H1 (cell line): ENCODE measurements around the gene CNNM1. TPM values are rescaled to one million over a fixed set of nuclear protein-coding genes. Genes with fewer than 3 reads are reported as not detected.

Experiments used
- CTCF ChIA-PET: fragments of 300-600 bp; sonication (Branson Sonifier 250); formaldehyde crosslinking; loops from one replicate; lab custom pipeline; 2021; ENCODE audit not compliant: partially characterized antibody; lab: Charles Lee
- POLR2A ChIA-PET: fragments of 300-600 bp; sonication (Branson Sonifier 250); formaldehyde crosslinking; loops from one replicate; lab custom pipeline; 2021; ENCODE audit warnings: inconsistent platforms; ENCODE audit not compliant: partially characterized antibody; lab: Charles Lee
- DNase-seq, 2 experiments: peaks; one replicate each; pipeline versions ENCODE4 v3.0.0 to v3.0.0-alpha.2; 2010 to 2022; ENCODE audit warnings: low spot score in 2 of 2, low read depth in 1 of 2, mixed read lengths in 1 of 2
- FAIRE-seq: peaks from 2 replicates; lab custom pipeline; 2011; peaks lifted over from hg19 to GRCh38; lab: Jason Lieb, UNC
- H2AFZ ChIP-seq: 2 replicates; pipeline ENCODE4 v1.8.1; 2012; ENCODE audit warnings: low read length, inconsistent platforms
- H2AK5ac ChIP-seq: 2 replicates; pipeline ENCODE4 v1.6.1; 2013; ENCODE audit warnings: low read depth, low read length
- H2BK120ac ChIP-seq: replicated peaks from 2 replicates; pipeline ENCODE3; 2013; ENCODE audit warnings: low read depth, low read length, inconsistent platforms
- H2BK12ac ChIP-seq: 2 replicates; pipeline ENCODE4 v1.6.1; 2013; ENCODE audit warnings: low read depth, low read length
- H2BK15ac ChIP-seq: 2 replicates; pipeline ENCODE4 v1.6.1; 2013; ENCODE audit warnings: low read length
- H2BK20ac ChIP-seq: 2 replicates; pipeline ENCODE4 v1.6.1; 2013; ENCODE audit warnings: low read length
- H2BK5ac ChIP-seq: 2 replicates; pipeline ENCODE4 v1.6.1; 2013; ENCODE audit warnings: low read depth, low read length
- H3K14ac ChIP-seq: 2 replicates; pipeline ENCODE4 v1.6.1; 2013; ENCODE audit warnings: inconsistent platforms; ENCODE audit not compliant: insufficient read length
- H3K18ac ChIP-seq: 2 replicates; pipeline ENCODE4 v1.6.1; 2013; ENCODE audit warnings: low read length; ENCODE audit errors: extremely low read depth
- H3K23ac ChIP-seq: 2 replicates; pipeline ENCODE4 v1.6.1; 2013; ENCODE audit warnings: inconsistent platforms; ENCODE audit not compliant: insufficient read length
- H3K23me2 ChIP-seq: 2 replicates; pipeline ENCODE4 v1.6.1; 2013; ENCODE audit warnings: low read depth, low read length
- H3K27ac ChIP-seq: 2 replicates; pipeline ENCODE4 v1.6.1; 2011; ENCODE audit warnings: low read depth, low read length, inconsistent platforms
- H3K27me3 ChIP-seq, 4 experiments: replicated peaks in 1 of 4; 1 replicate in 1 of 4; 2 replicates in 3 of 4; pipeline versions ENCODE4 v1.6.1 to v1.8.1; 2011 to 2013; ENCODE audit warnings: low read length in 3 of 4, mild to moderate bottlenecking in 3 of 4, inconsistent platforms in 2 of 4, mixed read lengths in 2 of 4, moderate library complexity in 1 of 4; ENCODE audit not compliant: control insufficient read depth in 3 of 4, insufficient read depth in 3 of 4; ENCODE audit errors: extremely low read depth in 1 of 4
- H3K36me3 ChIP-seq, 4 experiments: 2 replicates each; pipeline versions ENCODE4 v1.6.1 to v1.8.1; 2011 to 2013; ENCODE audit warnings: mild to moderate bottlenecking in 4 of 4, low read length in 3 of 4, moderate library complexity in 2 of 4, control low read depth in 1 of 4, inconsistent platforms in 1 of 4; ENCODE audit not compliant: insufficient read depth in 4 of 4, control insufficient read depth in 2 of 4
- H3K4ac ChIP-seq: replicated peaks from 2 replicates; pipeline ENCODE3; 2013; ENCODE audit warnings: low read length, low read depth, mixed read lengths, inconsistent platforms; ENCODE audit not compliant: insufficient read length
- H3K4me1 ChIP-seq, 4 experiments: replicated peaks in 1 of 4; 1 replicate in 1 of 4; 2 replicates in 3 of 4; pipeline versions ENCODE4 v1.6.1 to v1.8.1; 2011 to 2013; ENCODE audit warnings: low read length in 3 of 4, inconsistent platforms in 2 of 4, mixed read lengths in 1 of 4; ENCODE audit not compliant: insufficient read depth in 4 of 4, control insufficient read depth in 3 of 4
- H3K4me2 ChIP-seq, 2 experiments: 2 replicates each; pipeline versions ENCODE4 v1.6.1 to v1.8.1; 2011 to 2013; ENCODE audit warnings: low read depth in 2 of 2, low read length in 2 of 2, control low read depth in 1 of 2, inconsistent platforms in 1 of 2, mild to moderate bottlenecking in 1 of 2; ENCODE audit not compliant: insufficient read depth in 1 of 2
- H3K4me3 ChIP-seq, 4 experiments: fragments of 200-600, 300-600 bp in 1 of 4; sonication (generic), shearing (Covaris generic), sonication (Bioruptor Twin) in 1 of 4; 2 replicates each; pipeline versions ENCODE4 v1.5.1 to v1.8.1; 2011 to 2016; ENCODE audit warnings: low read length in 4 of 4, low read depth in 3 of 4, control low read depth in 2 of 4, inconsistent platforms in 2 of 4, mild to moderate bottlenecking in 2 of 4, mixed read lengths in 1 of 4, moderate library complexity in 1 of 4; ENCODE audit not compliant: insufficient read depth in 2 of 4; ENCODE audit errors: extremely low read depth in 1 of 4
- H3K56ac ChIP-seq: replicated peaks from 2 replicates; pipeline ENCODE3; 2013; ENCODE audit warnings: low read depth, mild to moderate bottlenecking, mixed read lengths, low read length, inconsistent platforms; ENCODE audit not compliant: insufficient read length
- H3K79me1 ChIP-seq: 2 replicates; pipeline ENCODE4 v1.6.1; 2013; ENCODE audit warnings: low read depth, low read length, control low read depth
- H3K79me2 ChIP-seq, 2 experiments: 2 replicates each; pipeline versions ENCODE4 v1.6.1 to v1.8.1; 2012 to 2013; ENCODE audit warnings: low read length in 2 of 2, mild to moderate bottlenecking in 2 of 2, inconsistent platforms in 1 of 2; ENCODE audit not compliant: insufficient read depth in 2 of 2, control insufficient read depth in 1 of 2
- H3K9ac ChIP-seq, 4 experiments: replicated peaks in 1 of 4; 1 replicate in 1 of 4; 2 replicates in 3 of 4; pipeline versions ENCODE4 v1.6.1 to v1.8.1; 2011 to 2013; ENCODE audit warnings: low read depth in 3 of 4, low read length in 3 of 4, control low read depth in 2 of 4, mild to moderate bottlenecking in 2 of 4, moderate library complexity in 2 of 4, inconsistent platforms in 1 of 4; ENCODE audit errors: extremely low read depth in 1 of 4
- H3K9me3 ChIP-seq, 2 experiments: 2 replicates each; pipeline versions ENCODE4 v1.6.1 to v1.8.1; 2012 to 2013; ENCODE audit warnings: mild to moderate bottlenecking in 2 of 2, moderate library complexity in 2 of 2, control low read depth in 1 of 2, inconsistent platforms in 1 of 2, low read depth in 1 of 2, low read length in 1 of 2, mixed read lengths in 1 of 2; ENCODE audit not compliant: insufficient read depth in 2 of 2
- H4K20me1 ChIP-seq, 2 experiments: replicated peaks in 1 of 2; 2 replicates each; pipeline versions ENCODE3 to v1.8.1; 2011 to 2013; ENCODE audit warnings: inconsistent platforms in 2 of 2, low read length in 2 of 2, mild to moderate bottlenecking in 1 of 2; ENCODE audit not compliant: insufficient read depth in 2 of 2, control insufficient read depth in 1 of 2
- H4K5ac ChIP-seq: 2 replicates; pipeline ENCODE4 v1.6.1; 2013; ENCODE audit warnings: low read length, low read depth, mixed read lengths, inconsistent platforms; ENCODE audit not compliant: insufficient read length
- H4K8ac ChIP-seq: 2 replicates; pipeline ENCODE4 v1.8.0; 2013; ENCODE audit warnings: mild to moderate bottlenecking, moderate library complexity, low read length, inconsistent platforms; ENCODE audit not compliant: insufficient read depth; ENCODE audit errors: extremely low read depth
- H4K91ac ChIP-seq: replicated peaks from 2 replicates; pipeline ENCODE3; 2013; ENCODE audit warnings: low read length, mixed read lengths, inconsistent platforms; ENCODE audit not compliant: insufficient read length
- CBX5 ChIP-seq: fragments of 300-800, 300-1000 bp; sonication (generic); IDR thresholded peaks from 2 replicates; pipeline ENCODE4 v1.7.1; 2016; ENCODE audit warnings: antibody characterized with exemption, low read length, low read depth
- CREB1 ChIP-seq: IDR thresholded peaks from 2 replicates; pipeline ENCODE4 v1.6.1; 2012; ENCODE audit warnings: inconsistent platforms
- JUND ChIP-seq: IDR thresholded peaks from 2 replicates; pipeline ENCODE4 v1.6.1; 2011; ENCODE audit warnings: mild to moderate bottlenecking, improper control_type of control experiment, low read length
- KDM1A ChIP-seq: fragments of 200-600, 300-600 bp; sonication (generic); IDR thresholded peaks from 2 replicates; pipeline ENCODE4 v1.7.1; 2016; ENCODE audit warnings: mild to moderate bottlenecking, low read length, borderline replicate concordance
- PHF8 ChIP-seq: fragments of 200-600 bp; sonication (generic); conservative IDR thresholded peaks from 2 replicates; pipeline ENCODE4 v1.7.1; 2012; ENCODE audit warnings: low read depth, mild to moderate bottlenecking, inconsistent platforms, low read length, moderate library complexity
- RAD21 ChIP-seq, 2 experiments: IDR thresholded peaks in 1 of 2; conservative IDR thresholded peaks in 1 of 2; 2 replicates each; pipeline ENCODE4 v1.6.1; 2011; ENCODE audit warnings: low read depth in 2 of 2, low read length in 2 of 2, improper control_type of control experiment in 1 of 2, inconsistent platforms in 1 of 2, mild to moderate bottlenecking in 1 of 2, moderate library complexity in 1 of 2
- RFX5 ChIP-seq: IDR thresholded peaks from 2 replicates; pipeline ENCODE4 v1.6.1; 2011; ENCODE audit warnings: low read depth, low read length, improper control_type of control experiment, borderline replicate concordance
- RNF2 ChIP-seq: fragments of 200-900, 300-1000 bp; sonication (generic); IDR thresholded peaks from 2 replicates; pipeline ENCODE4 v1.7.1; 2016; ENCODE audit warnings: borderline replicate concordance, low read depth, mild to moderate bottlenecking, antibody characterized with exemption, low read length; ENCODE audit not compliant: poor library complexity, severe bottlenecking; ENCODE audit errors: missing control alignments
- RXRA ChIP-seq: IDR thresholded peaks from 2 replicates; pipeline ENCODE4 v1.6.1; 2011; ENCODE audit warnings: low read depth, mild to moderate bottlenecking, low read length, moderate library complexity; ENCODE audit not compliant: insufficient read depth
- SAP30 ChIP-seq: fragments of 300-600 bp; sonication (generic); IDR thresholded peaks from 2 replicates; pipeline ENCODE4 v1.7.1; 2012; ENCODE audit warnings: low read length, moderate library complexity, mild to moderate bottlenecking, inconsistent platforms; ENCODE audit not compliant: insufficient read depth, insufficient replicate concordance
- SIRT6 ChIP-seq: IDR thresholded peaks from one replicate; pipeline ENCODE4 v1.7.1; 2012; ENCODE audit warnings: low read length, inconsistent platforms
- SIX5 ChIP-seq: IDR thresholded peaks from 2 replicates; pipeline ENCODE4 v1.6.1; 2011; ENCODE audit warnings: mild to moderate bottlenecking, low read depth, low read length
- SP2 ChIP-seq: IDR thresholded peaks from 2 replicates; pipeline ENCODE4 v1.6.1; 2012; ENCODE audit warnings: mild to moderate bottlenecking, low read length, inconsistent platforms
- SRF ChIP-seq: IDR thresholded peaks from 2 replicates; pipeline ENCODE4 v1.6.1; 2011; ENCODE audit warnings: mild to moderate bottlenecking, low read depth, low read length, moderate library complexity
- TAF1 ChIP-seq: IDR thresholded peaks from 2 replicates; pipeline ENCODE4 v1.6.1; 2011; ENCODE audit warnings: mild to moderate bottlenecking, low read depth, low read length
- WGBS, 2 experiments: shearing (Covaris generic) in 1 of 2; methylation state at CpG; one replicate each; pipeline versions ENCODE4 v1.1.6 to v1.1.7; 2013 to 2015; ENCODE audit warnings: low lambda C conversion rate in 2 of 2, mixed read lengths in 2 of 2, inconsistent platforms in 1 of 2, low coverage in 1 of 2, missing lambda C conversion rate in 1 of 2; ENCODE audit not compliant: insufficient replicate concordance in 2 of 2, insufficient coverage in 1 of 2, insufficient read length in 1 of 2; ENCODE audit errors: extremely low coverage in 1 of 2, missing lambda C conversion rate in 1 of 2; 5-methylcytosine and 5-hydroxymethylcytosine counted together
- polyA plus RNA-seq, 7 experiments: library from polyadenylated mRNA; depleted of rRNA in 3 of 7; stranded (reverse) in 5 of 7; unstranded in 2 of 7; fragments of >200 nt in 5 of 7; fragments of 200-250 nt in 2 of 7; gene quantifications; 1 replicate in 5 of 7; 2 replicates in 1 of 7; 4 replicates in 1 of 7; pipeline versions ENCODE4 v1.2.1 to v1.2.3, GENCODE V29; 2011 to 2013; ENCODE audit warnings: missing spikeins in 2 of 7, mixed read lengths in 2 of 7
- total RNA-seq: library from RNA; stranded (reverse); fragmentation: NEBNext Ultra II Directional; extraction: Animal tissue kit (Norgen Biotek cat#: 25700); gene quantifications from 2 replicates; pipeline ENCODE4 v1.2.1, GENCODE V29; 2021

Gene CNNM1
- total and polyA plus RNA-seq, 2 of the 8 experiments (the other 6 are each of a cell fraction or from before 2014, with no cell fraction given): 0.74 to 0.92 TPM

GRCh38 chr10:99343262-99343661 lies 14.1 kb downstream of the CNNM1 start:
- H3K27me3 ChIP-seq: no peaks in the 10 kb centered on the region
- no peaks in the 10 kb centered on the region for H4K20me1 ChIP-seq
- no peaks in the 10 kb centered on the region for H3K23me2 ChIP-seq
- H4K5ac ChIP-seq: no peak overlapping the region
- FAIRE-seq: no peak
- no peak overlapping the region for H2BK20ac ChIP-seq
- no peak overlapping the region for H3K18ac ChIP-seq
- ChIA-PET CTCF (interaction anchor here (1.2 kb wide), 1 partner anchor 29 kb away, joined by 3 read pairs; no protein-coding TSS in a partner anchor), POLR2A (no interaction called here)
- H3K4me1 ChIP-seq: no peaks in the 10 kb centered on the region; a peak in 1 of 7 replicates
- DNase-seq: no peak
- H3K9me3 ChIP-seq: peaks cover 4 to 7% of the 10 kb centered on the region in 2 experiments; a peak in 2 of 4 replicates
- H3K4ac ChIP-seq: no peak overlapping the region
- no peak overlapping the region for H2AFZ ChIP-seq
- H2AK5ac ChIP-seq: no peak overlapping the region
- H3K79me2 ChIP-seq: no peaks in the 10 kb centered on the region
- no peak overlapping the region for H3K23ac ChIP-seq
- H2BK12ac ChIP-seq: no peak overlapping the region
- H3K36me3 ChIP-seq: no peaks in the 10 kb centered on the region
- H3K14ac ChIP-seq: no peak overlapping the region
- H3K79me1 ChIP-seq: no peaks in the 10 kb centered on the region
- WGBS, 2 experiments: 89% methylated on average over 5 of the region's 5 CpGs; no CpG with 5 or more reads in 1 of the 2 experiments
- H3K27ac ChIP-seq: no peak overlapping the region
- H2BK5ac ChIP-seq: no peak overlapping the region
- no peak overlapping the region for H3K4me2 ChIP-seq
- H2BK120ac ChIP-seq: no peak overlapping the region
- H3K4me3 ChIP-seq: no peak overlapping the region
- H2BK15ac ChIP-seq: no peak overlapping the region
- no peak overlapping the region for H3K9ac ChIP-seq
- H3K56ac ChIP-seq: no peak overlapping the region
- no peak overlapping the region for H4K91ac ChIP-seq
- H4K8ac ChIP-seq: no peak overlapping the region
- TF ChIP-seq CREB1 (no peak), TAF1 (no peak), RAD21 (IDR thresholded peaks at IDR 0.05 in 1 of 2, conservative IDR thresholded peaks at IDR 0.05 in 1 of 2; ENCODE audit: low read depth in 2 of 2, low read length in 2 of 2) (no peak), SRF (no peak), SAP30 (no peak), RFX5 (no peak), RNF2 (no peak), SIX5 (no peak), SIRT6 (no peak), CBX5 (no peak), RXRA (no peak), JUND (no peak), SP2 (no peak), PHF8 (no peak), KDM1A (no peak)
